SK-N-SH (cell line): ENCODE results near the gene USP34. TPM values are rescaled to one million over a fixed set of nuclear protein-coding genes. Genes with fewer than 3 reads are reported as not detected.

Experiments
- CTCF ChIA-PET: fragments of 300-600, 350-600 bp; formaldehyde crosslinking; extraction: SDS; loops from one replicate; lab custom pipeline; 2021; lab: Yijun Ruan, JAX
- POLR2A ChIA-PET: fragments of 350-600 bp; sonication (Branson Sonifier 250); formaldehyde crosslinking; extraction: SDS; loops from one replicate; lab custom pipeline; 2020; ENCODE audit warnings: antibody characterized with exemption, inconsistent platforms; lab: Yijun Ruan, JAX
- DNase-seq: peaks from one replicate; pipeline ENCODE4 v3.0.0; 2012
- H2AFZ ChIP-seq: fragments of 200-600 bp; sonication (generic); 2 replicates; pipeline ENCODE4 v1.8.1; 2016; ENCODE audit warnings: antibody characterized with exemption, mild to moderate bottlenecking, low read depth
- H3F3A ChIP-seq: fragments of 200-600 bp; sonication (generic); replicated peaks from 2 replicates; pipeline ENCODE3; 2016; ENCODE audit warnings: antibody characterized with exemption, mild to moderate bottlenecking; ENCODE audit not compliant: insufficient read depth
- H3K27ac ChIP-seq, 2 experiments: fragments of 200-500 bp in 1 of 2; fragments of 200-600 bp in 1 of 2; sonication (Bioruptor generic) in 1 of 2; sonication (generic), shearing (Covaris generic) in 1 of 2; 2 replicates each; pipeline versions ENCODE4 v1.5.1 to v1.6.1; 2014 to 2016; ENCODE audit warnings: low read depth in 2 of 2, inconsistent platforms in 1 of 2, low read length in 1 of 2, mild to moderate bottlenecking in 1 of 2, mixed read lengths in 1 of 2
- H3K27me3 ChIP-seq: fragments of 200-600 bp; sonication (generic), shearing (Covaris generic); 2 replicates; pipeline ENCODE4 v1.6.1; 2016; ENCODE audit warnings: mixed run types; ENCODE audit not compliant: insufficient read depth
- H3K36me3 ChIP-seq, 2 experiments: fragments of 200-500 bp in 1 of 2; fragments of 200-600 bp in 1 of 2; sonication (Bioruptor generic) in 1 of 2; sonication (generic) in 1 of 2; replicated peaks in 1 of 2; 2 replicates each; pipeline versions ENCODE3 to v1.5.1; 2014 to 2016; ENCODE audit warnings: low read length in 1 of 2, mild to moderate bottlenecking in 1 of 2; ENCODE audit not compliant: insufficient read depth in 2 of 2, control insufficient read depth in 1 of 2
- H3K4me1 ChIP-seq, 2 experiments: fragments of 200-500 bp in 1 of 2; fragments of 200-600 bp in 1 of 2; sonication (Bioruptor generic) in 1 of 2; sonication (generic), shearing (Covaris generic) in 1 of 2; 2 replicates each; pipeline versions ENCODE4 v1.5.1 to v1.6.1; 2014 to 2016; ENCODE audit warnings: low read depth in 1 of 2, low read length in 1 of 2, mixed run types in 1 of 2; ENCODE audit not compliant: insufficient read depth in 2 of 2, control insufficient read depth in 1 of 2
- H3K4me2 ChIP-seq: fragments of 200-600 bp; sonication (generic), shearing (Covaris generic); 2 replicates; pipeline ENCODE4 v1.6.1; 2017; ENCODE audit warnings: mixed run types
- H3K4me3 ChIP-seq, 2 experiments: fragments of 200-500 bp in 1 of 2; fragments of 200-600 bp in 1 of 2; sonication (Bioruptor generic) in 1 of 2; sonication (generic), shearing (Covaris generic) in 1 of 2; 2 replicates each; pipeline versions ENCODE4 v1.5.1 to v1.8.1; 2014 to 2016; ENCODE audit warnings: low read depth in 2 of 2, inconsistent platforms in 1 of 2, low read length in 1 of 2, mild to moderate bottlenecking in 1 of 2, mixed read lengths in 1 of 2, moderate library complexity in 1 of 2
- H3K79me2 ChIP-seq: fragments of 200-600 bp; sonication (generic); 2 replicates; pipeline ENCODE4 v1.8.1; 2017; ENCODE audit warnings: mild to moderate bottlenecking; ENCODE audit not compliant: insufficient read depth
- H3K9ac ChIP-seq: fragments of 200-600 bp; sonication (generic); 2 replicates; pipeline ENCODE4 v1.6.1; 2017; ENCODE audit warnings: mixed run types
- H3K9me2 ChIP-seq: fragments of 200-600 bp; sonication (generic); 2 replicates; pipeline ENCODE4 v1.6.1; 2017; ENCODE audit warnings: mixed run types
- H3K9me3 ChIP-seq: fragments of 200-600 bp; sonication (generic); 2 replicates; pipeline ENCODE4 v1.6.1; 2017; ENCODE audit warnings: mixed run types, mild to moderate bottlenecking, moderate library complexity
- H4K20me1 ChIP-seq: fragments of 200-600 bp; sonication (generic); 2 replicates; pipeline ENCODE4 v1.6.1; 2017; ENCODE audit warnings: mild to moderate bottlenecking, mixed run types; ENCODE audit not compliant: insufficient read depth
- CHD2 ChIP-seq: fragments of 150-350 bp; IDR thresholded peaks from 2 replicates; pipeline ENCODE4 v1.6.1; 2018; ENCODE audit warnings: low read length; ENCODE audit not compliant: partially characterized antibody
- ELF1 ChIP-seq: IDR thresholded peaks from 2 replicates; pipeline ENCODE4 v1.4.0; 2012
- EP300 ChIP-seq, 2 experiments: IDR thresholded peaks; 2 replicates each; pipeline versions ENCODE4 v1.4.0 to v1.6.1; 2012; ENCODE audit warnings: borderline replicate concordance in 1 of 2, low read depth in 1 of 2, low read length in 1 of 2
- FOSL2 ChIP-seq: IDR thresholded peaks from 2 replicates; pipeline ENCODE4 v1.4.0; 2012; ENCODE audit warnings: low read depth, mild to moderate bottlenecking, moderate library complexity, borderline replicate concordance
- FOXJ3 ChIP-seq: sonication (generic); formaldehyde crosslinking; IDR thresholded peaks from 2 replicates; pipeline ENCODE4 v1.5.1; 2020; ENCODE audit warnings: mild to moderate bottlenecking, missing genetic modification reagents
- FOXM1 ChIP-seq: IDR thresholded peaks from 2 replicates; pipeline ENCODE4 v1.4.0; 2012; ENCODE audit warnings: low read depth, mild to moderate bottlenecking
- GABPA ChIP-seq: IDR thresholded peaks from 2 replicates; pipeline ENCODE4 v1.4.0; 2012; ENCODE audit warnings: low read depth, mild to moderate bottlenecking
- MEF2A ChIP-seq: IDR thresholded peaks from 2 replicates; pipeline ENCODE4 v1.4.0; 2012; ENCODE audit warnings: low read depth, borderline replicate concordance
- NRF1 ChIP-seq: IDR thresholded peaks from 2 replicates; pipeline ENCODE4 v1.6.1; 2012; ENCODE audit warnings: low read depth, mild to moderate bottlenecking, low read length
- POLR2AphosphoS5 ChIP-seq: IDR thresholded peaks from 2 replicates; pipeline ENCODE4 v1.6.1; 2012; ENCODE audit warnings: low read depth, low read length
- RFX5 ChIP-seq: IDR thresholded peaks from 2 replicates; pipeline ENCODE4 v1.6.1; 2012; ENCODE audit warnings: mild to moderate bottlenecking, improper control_type of control experiment, low read length
- RXRA ChIP-seq: IDR thresholded peaks from 2 replicates; pipeline ENCODE4 v1.4.0; 2012; ENCODE audit warnings: low read depth, mild to moderate bottlenecking, borderline replicate concordance
- TAF1 ChIP-seq: IDR thresholded peaks from 2 replicates; pipeline ENCODE4 v1.6.1; 2012; ENCODE audit warnings: low read depth, mild to moderate bottlenecking, low read length, moderate library complexity, borderline replicate concordance
- TCF12 ChIP-seq: IDR thresholded peaks from 2 replicates; pipeline ENCODE4 v1.4.0; 2012
- YY1 ChIP-seq: IDR thresholded peaks from 2 replicates; pipeline ENCODE4 v1.4.0; 2012; ENCODE audit warnings: low read depth, mild to moderate bottlenecking
- WGBS: methylation state at CpG from one replicate; pipeline ENCODE4 v1.1.6; 2017; ENCODE audit warnings: low lambda C conversion rate; 5-methylcytosine and 5-hydroxymethylcytosine counted together
- polyA plus RNA-seq, 3 experiments: library from polyadenylated mRNA; depleted of rRNA; stranded (reverse); fragments of >200 nt; gene quantifications; 2 replicates each; pipeline ENCODE4 v1.2.3, GENCODE V29; 2012
- TF ChIP-seq, protein P1 (sequence below): IDR thresholded peaks from 2 replicates; pipeline ENCODE4; 2012
- TF ChIP-seq, protein P2 (sequence below): IDR thresholded peaks from 2 replicates; pipeline ENCODE4 v1.4.0; 2012; ENCODE audit warnings: low read depth, borderline replicate concordance
- TF ChIP-seq, protein P3 (sequence below): IDR thresholded peaks from 2 replicates; pipeline ENCODE4 v1.4.0; 2012; ENCODE audit warnings: low read depth
- TF ChIP-seq, protein P4 (sequence below): fragments of 150-350 bp; IDR thresholded peaks from 2 replicates; pipeline ENCODE4 v1.6.1; 2017; ENCODE audit warnings: antibody characterized with exemption, low read length, low read depth, borderline replicate concordance
- TF ChIP-seq, protein P5 (sequence below): fragments of 200-600 bp; sonication (generic); IDR thresholded peaks from 2 replicates; pipeline ENCODE4 v1.6.1; 2017; ENCODE audit warnings: antibody characterized with exemption, mild to moderate bottlenecking, moderate library complexity

Gene USP34
- polyA plus RNA-seq, 1 of the 3 experiments (the other 2 are of a cell fraction): 31.4 TPM

DNA sequence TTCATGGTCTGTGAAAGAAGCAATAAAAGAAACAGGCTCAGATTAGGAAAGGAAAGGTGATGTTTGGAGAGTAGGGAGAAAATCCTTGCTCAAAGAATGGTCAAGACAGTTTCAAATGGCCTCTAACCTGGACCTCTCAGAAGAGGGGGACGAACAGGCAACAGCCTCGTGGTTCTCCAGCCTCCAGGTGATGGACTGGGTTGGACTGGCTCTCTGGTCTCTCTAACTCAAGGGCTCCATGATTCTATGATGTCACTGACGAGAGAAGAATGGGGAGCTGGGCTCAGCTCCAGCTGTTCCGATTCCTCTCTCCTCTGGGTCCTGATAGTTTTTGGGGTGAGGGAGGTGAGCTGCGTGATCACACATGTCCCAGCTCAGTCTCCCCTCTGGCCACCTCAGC, 309.0 kb downstream of the USP34 start, which contains the start of gene C2orf74:
Gene C2orf74, plus strand, starts transcription at position 301 of the 400 bp plus-strand sequence. CDS start 327 bp downstream, outside the sequence.
- H3K36me3 ChIP-seq: peaks cover 23 to 50% of the 10 kb centered on the region in 2 experiments
- no peak within 1 kb of the TSS for H3K27ac ChIP-seq
- no peaks in the 10 kb centered on the region for H3K9me2 ChIP-seq
- POLR2A ChIA-PET: no interaction called here
- H4K20me1 ChIP-seq: no peaks in the 10 kb centered on the region
- H3K9ac ChIP-seq: no peak within 1 kb of the TSS
- no peaks in the 10 kb centered on the region for H3F3A ChIP-seq
- H3K27me3 ChIP-seq: no peaks in the 10 kb centered on the region
- H3K4me2 ChIP-seq: no peak within 1 kb of the TSS
- CTCF ChIA-PET: interaction anchor here (1.2 to 1.3 kb wide), 2 partner anchors 27 to 40 kb away, joined by 3 read pairs; no protein-coding TSS in a partner anchor
- H3K4me3 ChIP-seq: no peak within 1 kb of the TSS
- no peaks in the 10 kb centered on the region for H3K79me2 ChIP-seq
- WGBS: 91% methylated on average over 5 of the region's 5 CpGs
- H3K9me3 ChIP-seq: no peaks in the 10 kb centered on the region
- H3K4me1 ChIP-seq: no peaks in the 10 kb centered on the region
- TF ChIP-seq, protein P1, sequence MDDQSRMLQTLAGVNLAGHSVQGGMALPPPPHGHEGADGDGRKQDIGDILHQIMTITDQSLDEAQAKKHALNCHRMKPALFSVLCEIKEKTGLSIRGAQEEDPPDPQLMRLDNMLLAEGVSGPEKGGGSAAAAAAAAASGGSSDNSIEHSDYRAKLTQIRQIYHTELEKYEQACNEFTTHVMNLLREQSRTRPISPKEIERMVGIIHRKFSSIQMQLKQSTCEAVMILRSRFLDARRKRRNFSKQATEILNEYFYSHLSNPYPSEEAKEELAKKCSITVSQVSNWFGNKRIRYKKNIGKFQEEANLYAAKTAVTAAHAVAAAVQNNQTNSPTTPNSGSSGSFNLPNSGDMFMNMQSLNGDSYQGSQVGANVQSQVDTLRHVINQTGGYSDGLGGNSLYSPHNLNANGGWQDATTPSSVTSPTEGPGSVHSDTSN: no peak
- TF ChIP-seq, protein P2, sequence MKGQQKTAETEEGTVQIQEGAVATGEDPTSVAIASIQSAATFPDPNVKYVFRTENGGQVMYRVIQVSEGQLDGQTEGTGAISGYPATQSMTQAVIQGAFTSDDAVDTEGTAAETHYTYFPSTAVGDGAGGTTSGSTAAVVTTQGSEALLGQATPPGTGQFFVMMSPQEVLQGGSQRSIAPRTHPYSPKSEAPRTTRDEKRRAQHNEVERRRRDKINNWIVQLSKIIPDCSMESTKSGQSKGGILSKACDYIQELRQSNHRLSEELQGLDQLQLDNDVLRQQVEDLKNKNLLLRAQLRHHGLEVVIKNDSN: no peak
- TF ChIP-seq ELF1 (no peak), GABPA (no peak), POLR2AphosphoS5 (no peak), RFX5 (no peak), CHD2 (no peak), TAF1 (no peak), RXRA (no peak), FOXM1 (no peak), NRF1 (no peak), TCF12 (no peak), MEF2A (no peak), EP300 (IDR thresholded peaks at IDR 0.05; ENCODE audit: borderline replicate concordance in 1 of 2, low read depth in 1 of 2, low read length in 1 of 2) (no peak), YY1 (no peak), FOSL2 (no peak), FOXJ3 (no peak)
- TF ChIP-seq, protein P3, sequence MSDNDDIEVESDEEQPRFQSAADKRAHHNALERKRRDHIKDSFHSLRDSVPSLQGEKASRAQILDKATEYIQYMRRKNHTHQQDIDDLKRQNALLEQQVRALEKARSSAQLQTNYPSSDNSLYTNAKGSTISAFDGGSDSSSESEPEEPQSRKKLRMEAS: no peak
- TF ChIP-seq, protein P4, sequence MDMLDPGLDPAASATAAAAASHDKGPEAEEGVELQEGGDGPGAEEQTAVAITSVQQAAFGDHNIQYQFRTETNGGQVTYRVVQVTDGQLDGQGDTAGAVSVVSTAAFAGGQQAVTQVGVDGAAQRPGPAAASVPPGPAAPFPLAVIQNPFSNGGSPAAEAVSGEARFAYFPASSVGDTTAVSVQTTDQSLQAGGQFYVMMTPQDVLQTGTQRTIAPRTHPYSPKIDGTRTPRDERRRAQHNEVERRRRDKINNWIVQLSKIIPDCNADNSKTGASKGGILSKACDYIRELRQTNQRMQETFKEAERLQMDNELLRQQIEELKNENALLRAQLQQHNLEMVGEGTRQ: no peak
- TF ChIP-seq, protein P5, sequence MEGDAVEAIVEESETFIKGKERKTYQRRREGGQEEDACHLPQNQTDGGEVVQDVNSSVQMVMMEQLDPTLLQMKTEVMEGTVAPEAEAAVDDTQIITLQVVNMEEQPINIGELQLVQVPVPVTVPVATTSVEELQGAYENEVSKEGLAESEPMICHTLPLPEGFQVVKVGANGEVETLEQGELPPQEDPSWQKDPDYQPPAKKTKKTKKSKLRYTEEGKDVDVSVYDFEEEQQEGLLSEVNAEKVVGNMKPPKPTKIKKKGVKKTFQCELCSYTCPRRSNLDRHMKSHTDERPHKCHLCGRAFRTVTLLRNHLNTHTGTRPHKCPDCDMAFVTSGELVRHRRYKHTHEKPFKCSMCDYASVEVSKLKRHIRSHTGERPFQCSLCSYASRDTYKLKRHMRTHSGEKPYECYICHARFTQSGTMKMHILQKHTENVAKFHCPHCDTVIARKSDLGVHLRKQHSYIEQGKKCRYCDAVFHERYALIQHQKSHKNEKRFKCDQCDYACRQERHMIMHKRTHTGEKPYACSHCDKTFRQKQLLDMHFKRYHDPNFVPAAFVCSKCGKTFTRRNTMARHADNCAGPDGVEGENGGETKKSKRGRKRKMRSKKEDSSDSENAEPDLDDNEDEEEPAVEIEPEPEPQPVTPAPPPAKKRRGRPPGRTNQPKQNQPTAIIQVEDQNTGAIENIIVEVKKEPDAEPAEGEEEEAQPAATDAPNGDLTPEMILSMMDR: no peak
- no peak for DNase-seq
- H2AFZ ChIP-seq: no peak within 1 kb of the TSS
